OCI-LY7 (cell line): ENCODE measurements around the gene VWF.

Experiments
- CTCF ChIP-seq: fragments of 200-600 bp; sonication (generic); conservative IDR thresholded peaks from 2 replicates; pipeline ENCODE4 v1.5.1; 2014; ENCODE audit warnings: mild to moderate bottlenecking, antibody characterized with exemption, low read length, moderate library complexity, mixed read lengths
- EZH2phosphoT487 ChIP-seq: fragments of 200-600 bp; sonication (generic); IDR thresholded peaks from 2 replicates; pipeline ENCODE4 v1.6.1; 2018; ENCODE audit warnings: low read depth, borderline replicate concordance, mild to moderate bottlenecking, mixed run types, antibody characterized with exemption, low read length, moderate library complexity, mixed read lengths

DNA sequence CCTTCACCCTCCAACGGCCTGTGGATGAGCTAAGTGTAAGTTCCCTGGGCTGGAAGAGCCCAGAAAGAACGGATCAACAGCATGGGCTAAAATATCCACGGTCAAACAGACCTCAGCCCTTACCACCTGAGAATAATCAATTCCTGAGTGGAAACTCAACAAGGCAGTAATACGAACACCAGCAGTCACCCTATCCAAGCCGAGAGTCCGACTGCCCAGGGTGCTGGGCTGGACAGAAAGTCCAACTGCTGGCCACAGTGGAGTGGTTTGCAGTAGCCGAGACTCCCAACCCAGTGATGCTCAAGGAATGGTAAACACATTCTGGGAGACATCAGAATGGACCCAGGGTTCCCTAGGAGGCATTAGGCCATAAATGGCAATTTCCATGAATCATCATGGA is 216.2 kb downstream of the VWF start:
- TF ChIP-seq CTCF, result no peak
- TF ChIP-seq EZH2phosphoT487, result no peak
